PC-3 (cell line): ENCODE data around the gene PTPRH. TPM values are rescaled to one million over a fixed set of nuclear protein-coding genes. Genes with fewer than 3 reads are reported as not detected.

ENCODE experiments used
- ATAC-seq: fragments of 200-7000 bp; cut with Tn5 transposase; 2 replicates; pipeline ENCODE4 v1.9.1; 2020; ENCODE audit warnings: mild to moderate bottlenecking, moderate library complexity
- BruUV-seq: library from RNA; stranded (reverse); fragments of 400-500 nt; replicated peaks from 2 replicates; lab custom pipeline; 2021; lab: Mats Ljungman, UMichigan
- CTCF ChIA-PET: fragments of 300-600 bp; sonication (Branson Sonifier 250); formaldehyde crosslinking; loops from one replicate; lab custom pipeline; 2022; ENCODE audit warnings: antibody characterized with exemption; lab: Charles Lee
- POLR2A ChIA-PET: fragments of 300-600 bp; sonication (Branson Sonifier 250); formaldehyde crosslinking; loops from one replicate; lab custom pipeline; 2022; ENCODE audit warnings: antibody characterized with exemption; ENCODE audit not compliant: unreplicated experiment; lab: Charles Lee
- DNase-seq: peaks from one replicate; pipeline ENCODE4 v3.0.0-alpha.2; 2015
- H2AFZ ChIP-seq: fragments of 300-600 bp; sonication (generic); 2 replicates; pipeline ENCODE4 v1.6.0; 2016; ENCODE audit warnings: antibody characterized with exemption, low read length
- H3F3A ChIP-seq: fragments of 300-600 bp; sonication (generic); one replicate; pipeline ENCODE4 v1.6.0; 2017; ENCODE audit warnings: antibody characterized with exemption, low read length, control low read depth, mild to moderate bottlenecking; ENCODE audit not compliant: unreplicated experiment
- H3K27ac ChIP-seq: fragments of 300-600 bp; sonication (generic); 2 replicates; pipeline ENCODE4 v1.5.1; 2016; ENCODE audit warnings: mild to moderate bottlenecking, low read length
- H3K27me3 ChIP-seq: fragments of 300-600 bp; sonication (generic); 2 replicates; pipeline ENCODE4 v1.6.1; 2016; ENCODE audit warnings: low read length, mixed read lengths
- H3K36me3 ChIP-seq: fragments of 300-600 bp; sonication (generic); 2 replicates; pipeline ENCODE4 v1.6.1; 2016; ENCODE audit warnings: low read depth, mixed run types, low read length, mixed read lengths
- H3K4me1 ChIP-seq: fragments of 300-600 bp; sonication (generic); 2 replicates; pipeline ENCODE4 v1.5.1; 2016; ENCODE audit warnings: low read length; ENCODE audit not compliant: insufficient read depth
- H3K4me2 ChIP-seq: fragments of 300-600 bp; sonication (generic); 2 replicates; pipeline ENCODE4 v1.6.0; 2016; ENCODE audit warnings: low read length
- H3K4me3 ChIP-seq: fragments of 300-600 bp; sonication (generic); 2 replicates; pipeline ENCODE4 v1.5.1; 2016; ENCODE audit warnings: mild to moderate bottlenecking, low read length, mixed read lengths
- H3K79me2 ChIP-seq: fragments of 300-600 bp; sonication (generic); 2 replicates; pipeline ENCODE4 v1.6.1; 2017; ENCODE audit warnings: low read length, mixed read lengths
- H3K9ac ChIP-seq: fragments of 300-600 bp; sonication (generic); 2 replicates; pipeline ENCODE4 v1.6.0; 2016; ENCODE audit warnings: mild to moderate bottlenecking, low read length
- H3K9me2 ChIP-seq: fragments of 300-600 bp; sonication (generic); replicated peaks from 2 replicates; pipeline ENCODE4 v1.6.1; 2016; ENCODE audit warnings: mixed run types, low read length, mixed read lengths
- H3K9me3 ChIP-seq: fragments of 300-600 bp; sonication (generic); 2 replicates; pipeline ENCODE4 v1.6.1; 2016; ENCODE audit warnings: low read length, mixed read lengths
- H4K20me1 ChIP-seq: fragments of 300-600 bp; sonication (generic); 2 replicates; pipeline ENCODE4 v1.6.1; 2016; ENCODE audit warnings: low read length, mixed read lengths
- CTCF ChIP-seq: fragments of 300-600 bp; sonication (generic); conservative IDR thresholded peaks from 2 replicates; pipeline ENCODE4 v1.5.1; 2017; ENCODE audit warnings: antibody characterized with exemption, low read depth, mild to moderate bottlenecking, low read length
- EZH2 ChIP-seq: fragments of 300-600 bp; sonication (generic); IDR thresholded peaks from one replicate; pipeline ENCODE4 v1.6.1; 2017; ENCODE audit warnings: antibody characterized with exemption, mild to moderate bottlenecking, low read length; ENCODE audit not compliant: unreplicated experiment
- EZH2phosphoT487 ChIP-seq: fragments of 300-600 bp; sonication (generic); IDR thresholded peaks from 2 replicates; pipeline ENCODE4 v1.6.1; 2018; ENCODE audit warnings: mild to moderate bottlenecking, antibody characterized with exemption, low read length, borderline replicate concordance
- intact Hi-C: fragments of 100-400 bp; cut with micrococcal nuclease; formaldehyde crosslinking; loops from 2 replicates; pipeline ENCODE4 v1.9.0; 2023
- total RNA-seq: library from RNA; depleted of rRNA; stranded (reverse); fragments of >200 nt; gene quantifications from 2 replicates; pipeline ENCODE4 v1.2.3, GENCODE V29; 2014

The PTPRH gene
- total RNA-seq, 1 experiment from 2014 or later: 10.9 TPM

- Histone ChIP-seq H4K20me1 (no peaks in the 10 kb centered on the region), H3K9me2 (no peaks in the 10 kb centered on the region), H3K9me3 (no peaks in the 10 kb centered on the region), H3K27me3 (no peaks in the 10 kb centered on the region), H3K36me3 (no peaks in the 10 kb centered on the region), H3K9ac (no peak overlapping the region), H3K27ac (no peak overlapping the region), H3K4me2 (no peak overlapping the region), H2AFZ (no peak overlapping the region), H3K79me2 (no peaks in the 10 kb centered on the region), H3K4me1 (no peaks in the 10 kb centered on the region), H3K4me3 (no peak overlapping the region), H3F3A (no peaks in the 10 kb centered on the region)
- no TSS peak for BruUV-seq
- intact Hi-C loops: no loop called here
- CTCF ChIA-PET: interaction anchor here (1.4 kb wide), 1 partner anchor 12 kb away, joined by 3 read pairs; no protein-coding TSS in a partner anchor
- POLR2A ChIA-PET: no interaction called here
- ATAC-seq (no peak), DNase-seq (no peak)
- TF ChIP-seq EZH2: no peak
Measured at GRCh38 chr19:55134736-55135135, 74.6 kb downstream of the PTPRH start.

GRCh38 chr19:55133639-55134444 lies 75.5 kb downstream of the PTPRH start:
- CTCF ChIA-PET: no interaction called here
- intact Hi-C loops: no loop called here
- ATAC-seq: no peak

DNA sequence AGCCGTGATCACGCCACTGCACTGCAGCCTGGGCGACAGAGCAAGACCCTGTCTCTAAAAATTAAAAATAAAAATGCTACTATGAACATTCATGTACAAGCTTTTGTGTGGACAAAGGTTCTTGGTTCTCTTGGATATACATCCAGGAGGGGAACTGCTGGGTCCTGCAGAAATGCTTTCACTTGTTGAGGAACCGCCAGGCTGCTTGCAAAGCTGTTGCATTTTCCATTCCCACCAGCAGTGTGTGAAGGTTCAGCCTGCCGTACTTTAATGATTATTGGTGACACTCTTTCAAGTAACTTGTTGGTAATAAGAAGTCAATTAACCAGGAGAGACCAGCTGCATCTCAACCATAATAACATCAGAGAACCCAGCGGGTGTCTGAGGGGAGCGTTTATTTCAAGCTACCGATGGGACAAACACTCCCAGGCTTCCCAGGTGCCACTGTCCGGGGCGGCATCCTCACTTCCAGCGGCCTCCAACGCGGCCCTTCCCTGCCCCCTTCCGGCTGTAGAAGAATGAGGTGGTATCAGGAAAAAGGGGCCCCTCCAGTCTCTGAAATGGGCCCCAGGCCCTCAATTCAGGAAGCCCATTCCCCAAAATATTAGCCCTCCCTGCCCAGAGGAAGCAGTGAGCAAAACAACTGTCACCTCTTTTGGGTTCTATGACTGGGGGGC lies 76.7 kb downstream of the PTPRH start:
- no peak for ATAC-seq

More at GRCh38 chr19:55133639-55134444, 75.5 kb downstream of the PTPRH start:
- H3K9ac ChIP-seq: no peak overlapping the region
- no peaks in the 10 kb centered on the region for H3K36me3 ChIP-seq
- DNase-seq: no peak
- no peaks in the 10 kb centered on the region for H3K9me3 ChIP-seq
- no peaks in the 10 kb centered on the region for H3K79me2 ChIP-seq
- TF ChIP-seq EZH2 (no peak), CTCF (no peak), EZH2phosphoT487 (no peak)
- POLR2A ChIA-PET: interaction anchor here (0.6 kb wide), 1 partner anchor 16 kb away, joined by 7 read pairs; the partner anchor contains the start of gene PPP1R12C
- no peak overlapping the region for H3K4me2 ChIP-seq
- no TSS peak for BruUV-seq
- H3K4me1 ChIP-seq: no peaks in the 10 kb centered on the region
- H2AFZ ChIP-seq: no peak overlapping the region
- H3K27ac ChIP-seq: no peak overlapping the region
- H3K9me2 ChIP-seq: no peaks in the 10 kb centered on the region
- no peaks in the 10 kb centered on the region for H3K27me3 ChIP-seq
- H4K20me1 ChIP-seq: no peaks in the 10 kb centered on the region
- H3K4me3 ChIP-seq: no peak overlapping the region
- no peaks in the 10 kb centered on the region for H3F3A ChIP-seq

More for the DNA sequence above, 76.7 kb downstream of the PTPRH start:
- intact Hi-C loops: no loop called here
- Histone ChIP-seq H3K27ac (no peak overlapping the region), H2AFZ (no peak overlapping the region), H3K4me1 (no peaks in the 10 kb centered on the region), H3K9me3 (no peaks in the 10 kb centered on the region), H3K9me2 (no peaks in the 10 kb centered on the region), H3K4me2 (no peak overlapping the region), H3K9ac (no peak overlapping the region), H3K27me3 (no peaks in the 10 kb centered on the region), H4K20me1 (no peaks in the 10 kb centered on the region), H3K4me3 (no peak overlapping the region), H3F3A (no peaks in the 10 kb centered on the region), H3K36me3 (no peaks in the 10 kb centered on the region), H3K79me2 (no peaks in the 10 kb centered on the region)
- BruUV-seq: no TSS peak
- TF ChIP-seq EZH2: no peak
- no peak for TF ChIP-seq CTCF
- TF ChIP-seq EZH2phosphoT487: no peak
- ChIA-PET CTCF (no interaction called here), POLR2A (no interaction called here)
- no peak for DNase-seq
